ENCODE data around the gene PDZD7. TPM values are rescaled to one million over a fixed set of nuclear protein-coding genes. Genes with fewer than 3 reads are reported as not detected.
A peak's percentile ranks its signal among the peaks of the same experiment; 100 is the strongest.

PDZD7 gene
- total and polyA plus RNA-seq, 2 donors from 2014 or later, result 1.6 to 1.9 TPM

- Histone ChIP-seq H3K4me1 (ENCODE audit: control insufficient read depth in 2 of 3, insufficient read depth in 2 of 3, low read depth in 1 of 3, low read length in 3 of 3) (peaks cover 4 to 20% (median 18%) of the 10 kb centered on the region in 3 donors), H3K9me3 (ENCODE audit: control insufficient read depth in 2 of 3, insufficient read depth in 1 of 3, low read length in 3 of 3) (no peaks in the 10 kb centered on the region), H3K9ac (ENCODE audit: low read length in 3 of 3) (no peak overlapping the region), H3K36me3 (ENCODE audit: control insufficient read depth in 2 of 3, insufficient read depth in 3 of 3, low read length in 3 of 3) (peaks cover 3 to 37% (median 17%) of the 10 kb centered on the region in 3 donors), H3K27ac (ENCODE audit: low read depth in 2 of 2, low read length in 2 of 2) (no peak overlapping the region), H3K27me3 (ENCODE audit: control insufficient read depth, insufficient read depth, low read length) (no peaks in the 10 kb centered on the region), H3K4me3 (ENCODE audit: low read length in 3 of 3) (no peak overlapping the region)
- intact Hi-C loops (cut with DNase I), result no loop called here
- no peak for TF ChIP-seq CTCF (IDR thresholded peaks at IDR 0.05; ENCODE audit: borderline replicate concordance, extremely low read depth, insufficient read depth)
- DNase-seq, result peak in 3 of 5 donors; percentile 6 to 54 (median 37)
- FAIRE-seq, result no peak
Measured at GRCh38 chr10:100982916-100983830, 47.8 kb downstream of the PDZD7 start.

- Histone ChIP-seq H3K36me3 (ENCODE audit: control insufficient read depth in 2 of 3, insufficient read depth in 3 of 3, low read length in 3 of 3) (peaks cover 3 to 46% (median 24%) of the 10 kb centered on the region in 3 donors), H3K4me1 (ENCODE audit: control insufficient read depth in 2 of 3, insufficient read depth in 2 of 3, low read depth in 1 of 3, low read length in 3 of 3) (peaks cover 4 to 11% (median 5%) of the 10 kb centered on the region in 3 donors), H3K27me3 (ENCODE audit: control insufficient read depth, insufficient read depth, low read length) (no peaks in the 10 kb centered on the region), H3K4me3 (ENCODE audit: low read length in 3 of 3) (no peak overlapping the region), H3K9ac (ENCODE audit: low read length in 3 of 3) (no peak overlapping the region), H3K27ac (ENCODE audit: low read depth in 2 of 2, low read length in 2 of 2) (no peak overlapping the region), H3K9me3 (ENCODE audit: control insufficient read depth in 2 of 3, insufficient read depth in 1 of 3, low read length in 3 of 3) (no peaks in the 10 kb centered on the region)
- no peak for TF ChIP-seq CTCF (IDR thresholded peaks at IDR 0.05; ENCODE audit: borderline replicate concordance, extremely low read depth, insufficient read depth)
- FAIRE-seq (no peak), DNase-seq (no peak)
- intact Hi-C loops (cut with DNase I), result no loop called here
Measured at GRCh38 chr10:100981178-100981772, 49.7 kb downstream of the PDZD7 start.

GRCh38 chr10:100980711-100981110 lies 50.2 kb downstream of the PDZD7 start:
- H3K4me3 ChIP-seq (ENCODE audit: low read length in 3 of 3), result no peak overlapping the region
- DNase-seq (no peak), FAIRE-seq (no peak)
- no peak for TF ChIP-seq CTCF (IDR thresholded peaks at IDR 0.05; ENCODE audit: borderline replicate concordance, extremely low read depth, insufficient read depth)
- H3K27me3 ChIP-seq (ENCODE audit: control insufficient read depth, insufficient read depth, low read length), result no peaks in the 10 kb centered on the region
- no peak overlapping the region for H3K9ac ChIP-seq (ENCODE audit: low read length in 3 of 3)
- intact Hi-C loops (cut with DNase I), result no loop called here
- no peak overlapping the region for H3K27ac ChIP-seq (ENCODE audit: low read depth in 2 of 2, low read length in 2 of 2)
- H3K4me1 ChIP-seq (ENCODE audit: control insufficient read depth in 2 of 3, insufficient read depth in 2 of 3, low read depth in 1 of 3, low read length in 3 of 3), result peaks cover 0 to 6% (median 0%) of the 10 kb centered on the region in 3 donors
- no peaks in the 10 kb centered on the region for H3K9me3 ChIP-seq (ENCODE audit: control insufficient read depth in 2 of 3, insufficient read depth in 1 of 3, low read length in 3 of 3)
- peaks cover 3 to 40% (median 24%) of the 10 kb centered on the region in 3 donors for H3K36me3 ChIP-seq (ENCODE audit: control insufficient read depth in 2 of 3, insufficient read depth in 3 of 3, low read length in 3 of 3)

All from kidney (tissue), 14 donors.